T-helper 2 cell treated with Interferon-gamma antibody and Interleukin-4, amounts not matched to agents 100 ng/mL and 5 ng/mL, for 36 hours (primary cell): ENCODE results near the gene UTP25. TPM values are rescaled to one million over a fixed set of nuclear protein-coding genes. Genes with fewer than 3 reads are reported as not detected.

ENCODE experiments used
- intact Hi-C: fragments of 100-400 bp; cut with micrococcal nuclease; formaldehyde crosslinking; loops from one replicate; pipeline ENCODE4 v1.15.1; 2023
- total RNA-seq: library from RNA; stranded (reverse); gene quantifications from 2 replicates; pipeline ENCODE4 v1.2.3, GENCODE V29; 2022

The UTP25 gene
- total RNA-seq, 1 donor from 2014 or later, result 10.7 TPM

DNA sequence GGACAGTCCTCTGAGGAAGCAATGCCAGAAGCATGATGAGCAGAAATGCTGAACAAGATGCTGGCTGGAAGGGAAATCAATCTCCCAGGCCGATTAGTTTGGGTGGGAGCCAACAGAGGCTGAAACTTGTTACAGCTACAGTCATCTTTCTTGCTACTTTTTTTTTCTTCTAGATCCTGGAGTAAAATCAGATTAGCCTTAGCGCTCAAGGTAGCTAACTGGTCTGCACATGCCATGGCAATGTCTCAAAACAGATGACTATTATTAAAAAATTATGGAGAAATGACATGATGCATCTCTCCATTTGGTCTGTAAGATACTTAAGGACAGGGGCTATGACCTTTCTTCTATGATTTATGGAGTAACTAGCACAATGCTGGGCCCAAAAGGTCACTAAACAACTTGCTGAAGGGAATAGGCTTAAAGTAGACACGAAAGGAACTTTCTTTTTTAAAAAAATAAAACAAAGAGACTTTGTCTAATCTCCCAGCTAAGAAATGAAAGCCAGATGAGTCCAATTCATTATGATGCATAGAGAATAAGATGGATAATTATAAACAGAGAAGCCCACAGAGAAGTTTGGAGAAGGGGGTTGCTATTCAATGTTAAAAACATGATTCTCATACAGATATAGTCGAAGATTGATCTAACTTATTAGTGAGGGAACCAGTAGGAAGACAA, 42.5 kb downstream of the UTP25 start:
- intact Hi-C loops, result no loop called here

DNA sequence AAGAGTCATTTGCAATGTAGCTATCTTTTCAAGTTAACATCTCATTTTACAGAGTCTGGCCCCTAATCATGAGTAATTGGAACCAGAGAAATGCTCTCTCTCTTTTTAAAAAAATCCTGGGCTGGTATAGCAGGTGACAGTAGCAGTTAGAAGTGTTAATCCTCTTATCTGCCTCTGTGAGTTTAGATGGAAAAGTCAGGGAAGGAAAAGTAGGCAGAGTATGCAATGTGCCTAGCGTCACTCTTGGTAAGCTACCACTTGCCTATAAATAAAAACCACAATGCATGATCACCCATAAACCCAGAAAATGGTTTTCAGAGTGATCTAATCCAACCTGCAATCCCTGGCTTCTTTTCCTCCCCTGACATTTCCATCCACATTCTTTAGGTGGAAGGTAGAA, 43.2 kb downstream of the UTP25 start:
- intact Hi-C loops, result no loop called here

DNA sequence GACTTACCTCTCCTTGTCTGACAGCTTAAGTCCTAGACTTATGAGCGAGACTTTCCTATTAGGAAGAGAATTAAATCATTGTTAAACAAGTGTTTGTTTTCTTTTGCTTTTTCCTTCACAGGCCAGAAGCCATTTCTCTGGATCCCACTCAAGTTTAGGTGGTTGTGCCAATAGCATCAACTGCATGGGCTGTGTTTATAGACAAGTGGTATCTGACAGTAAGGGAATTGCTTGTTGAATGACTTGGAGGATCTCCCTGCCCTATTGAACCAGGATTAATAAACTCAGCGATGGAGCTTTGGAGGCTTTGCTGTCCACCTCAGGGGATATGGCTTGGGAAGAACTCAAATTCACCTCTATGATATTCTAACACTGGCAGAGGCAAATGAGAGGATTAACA, 43.7 kb downstream of the UTP25 start:
- intact Hi-C loops, result no loop called here

DNA sequence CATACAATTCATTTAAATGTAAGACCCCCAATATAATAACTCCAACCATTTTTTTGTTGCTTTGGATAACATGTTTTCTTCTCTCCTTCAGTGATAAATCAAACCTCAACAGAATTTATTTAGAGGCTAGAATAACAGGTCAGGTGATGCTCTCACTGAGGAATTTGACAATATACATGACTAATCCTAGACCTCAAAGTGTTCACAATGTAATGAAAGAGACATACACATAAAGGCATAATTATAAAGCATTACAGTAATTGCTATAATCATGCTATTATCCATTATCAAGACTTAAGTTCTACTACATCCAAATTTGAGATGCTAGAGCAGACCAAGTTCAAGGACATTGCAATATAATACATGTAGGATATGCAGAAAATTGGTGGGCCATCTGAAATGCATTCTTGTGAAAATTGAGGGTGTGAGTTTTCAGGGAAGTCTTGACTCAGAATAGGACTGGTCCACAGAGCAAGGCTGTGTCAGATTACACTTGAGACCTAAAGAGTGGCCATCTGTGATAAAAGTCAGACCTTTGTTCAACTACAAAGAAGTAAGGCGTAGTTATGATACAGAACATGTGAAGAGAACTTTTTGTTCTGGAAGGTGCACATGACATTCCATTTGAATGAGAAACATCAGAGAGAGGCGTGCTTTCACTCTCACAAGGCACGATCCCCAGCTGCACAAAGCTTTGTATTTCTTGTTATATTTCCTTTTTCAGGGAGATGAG, 45.5 kb downstream of the UTP25 start:
- intact Hi-C loops, result no loop called here

DNA sequence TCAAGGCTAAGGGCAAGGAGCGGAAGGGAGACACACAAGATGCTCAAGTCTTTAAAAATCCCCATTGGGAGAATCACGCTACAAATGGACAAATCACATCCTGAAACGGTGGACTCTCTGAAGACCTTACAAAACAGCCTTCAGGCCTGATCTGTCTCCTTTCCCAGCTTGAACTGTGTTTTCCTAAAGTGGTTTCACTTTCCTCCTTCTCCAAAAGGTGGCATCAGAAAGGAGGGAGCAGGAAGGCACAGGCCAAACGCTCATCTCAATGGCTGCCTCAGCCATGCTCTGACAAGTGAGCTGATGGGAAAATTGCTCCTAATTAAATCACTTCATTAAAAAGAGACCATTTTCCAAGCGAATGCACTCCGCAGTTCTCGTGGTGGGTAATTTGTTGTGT, 47.7 kb downstream of the UTP25 start:
- intact Hi-C loops, result no loop called here

DNA sequence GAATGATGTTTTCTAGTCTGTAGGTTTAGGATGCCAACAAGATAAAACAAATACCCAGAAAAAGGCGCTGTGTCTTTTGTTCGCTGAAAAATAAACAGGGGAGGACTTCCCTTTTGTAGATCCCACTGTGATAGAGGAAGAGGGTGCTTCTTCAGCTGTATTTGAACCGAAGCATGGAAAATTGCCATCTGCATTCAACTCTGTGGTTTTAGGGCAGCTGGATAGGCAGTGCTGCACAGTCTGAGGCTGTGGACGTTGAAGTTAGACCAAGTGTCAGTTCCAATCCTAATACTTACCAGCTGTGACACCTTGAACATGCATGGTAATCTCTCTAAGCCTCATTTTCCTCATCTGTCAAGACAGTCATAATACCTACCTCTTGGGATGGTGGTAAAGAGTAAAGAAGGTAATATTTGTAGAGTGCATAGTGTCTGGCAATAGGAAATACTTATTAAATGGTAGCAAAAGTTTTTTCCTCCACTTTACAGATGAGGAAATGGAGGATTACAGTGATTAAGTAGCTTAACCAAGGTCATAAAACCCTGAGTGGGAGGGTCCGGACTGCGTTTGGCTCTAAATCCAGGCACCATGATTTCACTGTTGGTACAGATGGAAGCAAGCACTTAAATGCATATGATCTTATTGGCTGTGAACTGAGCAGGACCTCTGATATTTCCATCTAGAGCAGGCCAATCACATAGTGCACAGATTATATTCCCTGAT, 48.5 kb downstream of the UTP25 start:
- intact Hi-C loops, result no loop called here

DNA sequence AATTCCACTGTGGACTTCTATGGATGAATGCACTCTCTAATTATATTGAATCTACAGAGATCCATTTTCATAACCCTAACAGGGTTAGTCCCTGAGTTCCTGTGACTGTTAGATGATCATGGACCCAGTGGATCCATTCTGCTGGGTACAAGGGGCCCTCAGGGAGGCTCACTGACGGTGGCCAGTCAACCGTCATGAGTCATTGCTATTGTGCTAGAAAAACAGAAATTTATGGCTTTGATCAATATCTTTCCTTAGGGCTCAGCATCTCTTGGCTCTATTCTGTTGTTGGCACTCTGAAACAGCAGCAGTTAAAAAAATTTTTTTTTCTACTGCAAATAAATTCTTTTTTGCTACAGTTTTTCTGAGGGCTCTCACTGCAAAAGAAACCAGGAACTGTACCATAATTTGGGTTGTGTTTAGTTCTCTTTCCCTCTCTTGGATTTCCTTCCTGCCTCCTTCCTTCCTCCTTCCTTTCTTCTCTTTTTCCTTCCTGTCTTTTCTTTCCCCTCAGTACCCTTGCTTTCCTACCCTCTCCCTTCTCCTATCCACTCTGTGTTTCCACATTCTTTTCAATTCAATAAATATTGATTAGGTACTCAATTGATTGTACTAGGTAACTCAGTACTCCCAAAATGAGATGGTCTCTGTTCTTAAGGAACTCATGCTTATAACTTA, 49.5 kb downstream of the UTP25 start:
- intact Hi-C loops, result no loop called here

DNA sequence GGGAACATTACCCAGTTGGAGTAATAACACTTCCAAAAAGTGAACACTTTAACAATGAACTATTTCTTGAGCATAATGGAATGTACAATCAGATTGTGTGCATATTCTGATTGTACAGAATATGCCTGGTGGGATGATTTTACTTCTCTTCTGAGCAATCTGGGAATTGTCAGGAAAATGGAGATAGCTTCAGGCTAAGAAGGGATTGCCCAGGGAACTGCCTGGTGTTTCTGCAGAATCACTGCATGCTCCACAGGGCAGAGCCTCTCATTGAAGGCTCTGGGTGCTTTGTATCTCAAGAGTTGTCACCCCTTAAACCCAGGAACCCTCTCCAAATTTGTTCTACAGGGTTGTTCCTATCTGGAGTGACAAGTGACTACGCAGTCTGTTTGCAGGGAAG, 51.2 kb downstream of the UTP25 start:
- intact Hi-C loops, result no loop called here

DNA sequence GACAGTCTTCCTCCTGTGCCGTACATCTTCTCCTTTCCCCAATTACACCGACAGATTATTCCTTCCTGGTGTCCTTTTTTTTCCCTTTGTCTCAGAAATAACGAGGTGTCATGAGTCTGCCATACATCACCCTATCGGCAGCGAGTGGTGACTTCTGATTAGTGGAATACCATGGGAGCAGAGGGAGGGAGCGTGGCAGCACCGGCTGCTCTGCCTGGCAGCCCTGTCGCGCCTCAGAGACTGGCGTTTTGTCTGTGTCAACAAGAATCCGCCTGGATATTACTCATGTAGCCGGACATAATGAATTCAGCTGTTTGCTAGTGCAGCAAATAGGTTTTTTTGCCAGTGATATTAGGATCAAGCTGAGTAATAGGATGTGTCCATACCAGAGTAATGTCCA, 51.8 kb downstream of the UTP25 start:
- intact Hi-C loops, result no loop called here

DNA sequence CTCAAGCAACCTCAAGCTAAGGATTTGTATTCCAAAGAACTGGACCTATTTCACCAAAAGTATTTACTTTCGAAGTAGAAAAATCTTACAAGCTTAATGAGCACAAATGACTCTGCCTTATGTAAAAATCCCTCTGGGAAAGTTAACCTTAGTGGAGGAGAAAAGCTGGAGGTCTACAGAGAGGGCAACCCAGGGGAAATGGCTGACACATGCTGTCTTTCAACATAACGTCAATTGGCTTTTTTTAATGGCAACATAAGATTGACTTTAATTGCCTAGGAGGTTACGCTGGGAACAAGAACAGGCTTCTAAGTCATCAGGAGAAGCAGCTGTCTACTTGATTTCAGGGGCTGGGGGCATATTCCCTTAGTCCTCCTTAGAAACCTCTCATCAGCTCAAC, 52.3 kb downstream of the UTP25 start:
- intact Hi-C loops, result loop anchor here (10.0 kb wide), 1 partner anchor 365 kb away; no protein-coding TSS in a partner anchor

DNA sequence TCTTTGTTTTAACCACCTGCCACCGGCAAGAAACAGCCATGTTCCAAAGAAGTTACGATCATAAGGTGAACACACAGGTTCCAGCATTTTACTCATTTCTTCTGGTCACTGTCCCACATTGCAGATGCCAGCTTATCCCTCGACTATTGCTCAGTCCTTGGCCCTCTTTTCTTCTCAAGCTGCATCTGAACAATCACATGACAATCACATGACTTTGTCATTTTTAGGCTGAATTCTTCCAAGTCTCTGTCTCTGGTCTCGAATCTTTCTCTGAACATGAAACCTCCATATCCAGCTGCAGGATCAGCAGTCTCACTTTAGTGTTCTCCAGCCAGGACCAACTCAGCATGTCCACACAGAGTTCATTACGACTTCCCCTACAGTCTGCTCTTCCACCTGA, 53.8 kb downstream of the UTP25 start:
- intact Hi-C loops, result loop anchor here (10.0 kb wide), 1 partner anchor 363 kb away; no protein-coding TSS in a partner anchor

DNA sequence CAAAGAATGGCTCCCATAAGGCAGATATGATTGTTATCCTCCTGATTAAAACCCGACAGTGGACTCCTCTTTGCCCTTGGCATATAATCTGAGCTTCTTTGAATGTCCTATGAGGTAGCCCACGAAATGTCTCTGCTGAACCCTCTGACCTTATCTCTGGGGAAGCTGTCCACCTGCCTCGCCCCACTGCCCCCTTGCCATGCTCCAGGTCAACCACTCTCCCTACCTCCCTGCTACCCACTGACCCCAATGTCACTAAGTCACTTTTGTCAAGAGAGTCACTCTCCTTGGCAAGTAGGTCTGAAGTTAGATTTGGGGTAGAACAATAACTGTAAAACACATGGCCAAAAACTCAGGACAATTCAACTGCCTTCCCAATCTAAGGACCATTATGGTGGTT, 54.5 kb downstream of the UTP25 start:
- intact Hi-C loops, result loop anchor here (10.0 kb wide), 1 partner anchor 363 kb away; no protein-coding TSS in a partner anchor

DNA sequence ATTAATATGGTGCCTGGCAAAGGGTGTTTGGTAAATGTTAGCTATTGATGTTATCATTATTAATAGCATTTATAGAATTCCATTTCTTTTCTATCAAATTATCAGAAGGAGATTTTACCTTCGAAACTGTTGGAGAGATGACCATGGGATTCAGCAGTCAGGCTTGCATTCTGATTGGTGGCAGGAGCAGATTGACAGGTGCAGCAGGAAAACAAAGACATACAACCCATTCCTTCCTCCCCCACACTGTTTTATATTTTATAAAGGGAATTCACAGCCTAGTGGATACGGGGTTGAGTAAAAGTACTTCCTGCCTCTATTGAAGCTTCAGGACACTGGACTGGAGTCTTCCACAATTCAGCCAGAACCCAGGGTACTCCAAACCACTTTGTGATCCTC, 55.2 kb downstream of the UTP25 start:
- intact Hi-C loops, result loop anchor here (10.0 kb wide), 1 partner anchor 362 kb away; no protein-coding TSS in a partner anchor

DNA sequence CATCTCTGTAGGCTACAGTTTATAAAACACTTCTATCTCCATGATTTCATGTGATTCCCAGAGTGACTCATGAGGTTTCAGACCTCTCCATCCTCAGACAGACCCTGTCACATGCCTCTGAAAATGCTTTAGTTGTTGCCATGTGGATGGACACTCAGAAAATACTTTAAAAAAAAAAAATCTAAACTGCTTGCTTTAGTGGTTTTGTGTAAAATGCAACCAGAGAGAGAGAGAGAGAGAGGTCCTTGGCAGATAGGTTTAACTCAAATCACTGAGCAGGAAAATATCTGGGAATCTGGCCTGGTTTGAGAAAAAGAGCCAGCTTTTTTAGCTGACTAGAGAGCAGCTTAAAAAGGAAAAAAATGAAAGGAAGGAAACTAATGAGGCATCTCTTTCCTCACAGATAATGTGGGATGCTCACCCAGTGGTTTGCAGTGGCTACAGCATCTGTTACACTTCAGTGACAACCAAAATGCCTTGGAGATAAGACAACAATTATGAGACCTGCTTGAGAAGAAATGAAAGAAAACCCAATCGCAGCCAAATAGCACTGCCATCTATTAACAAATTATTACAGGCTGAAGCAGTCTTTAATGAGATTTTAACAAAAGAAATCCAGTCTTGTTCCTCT, 55.7 kb downstream of the UTP25 start:
- intact Hi-C loops, result loop anchor here (10.0 kb wide), 1 partner anchor 361 kb away; no protein-coding TSS in a partner anchor

DNA sequence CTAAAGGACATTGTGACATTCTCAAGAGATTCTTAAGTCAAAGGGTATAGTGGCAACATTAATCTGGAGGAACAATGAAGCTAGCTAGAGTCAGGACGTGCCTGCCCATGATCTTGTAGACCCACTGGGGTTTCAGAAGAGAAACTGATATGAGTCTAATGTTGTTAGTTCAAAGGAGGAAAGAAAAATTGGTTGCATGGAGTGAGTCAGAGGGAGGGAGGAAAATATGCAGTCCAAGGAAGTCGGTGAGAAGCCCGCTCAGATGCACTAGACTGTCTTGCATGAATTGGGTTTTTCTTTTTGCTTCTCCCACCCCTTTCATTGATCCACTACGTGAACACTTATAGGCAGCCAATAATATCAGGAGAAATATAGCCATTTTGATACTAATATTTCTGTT, 56.5 kb downstream of the UTP25 start:
- intact Hi-C loops, result loop anchor here (10.0 kb wide), 1 partner anchor 361 kb away; no protein-coding TSS in a partner anchor

DNA sequence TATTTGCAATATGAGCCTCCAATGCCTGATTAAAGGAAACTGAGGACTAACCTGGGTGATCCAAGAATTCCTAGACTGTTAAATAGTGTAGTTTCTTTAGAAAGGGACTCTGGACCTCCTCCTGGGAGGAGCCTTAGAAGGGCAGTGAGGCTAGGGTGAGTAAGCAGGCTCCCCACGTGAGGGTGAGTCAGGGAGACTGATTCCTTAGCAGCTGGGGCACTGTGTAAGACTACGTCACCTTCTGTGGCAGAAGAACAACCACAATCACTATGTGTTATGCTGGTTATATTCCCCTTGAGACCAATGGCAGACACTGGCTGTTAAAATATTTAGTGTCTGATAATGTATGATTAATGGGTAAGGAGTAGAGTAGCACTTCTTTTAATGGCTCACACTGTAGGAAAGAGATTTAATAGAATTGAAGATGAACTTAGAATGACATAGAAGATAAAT, 56.9 kb downstream of the UTP25 start:
- intact Hi-C loops, result loop anchor here (10.0 kb wide), 1 partner anchor 360 kb away; no protein-coding TSS in a partner anchor

DNA sequence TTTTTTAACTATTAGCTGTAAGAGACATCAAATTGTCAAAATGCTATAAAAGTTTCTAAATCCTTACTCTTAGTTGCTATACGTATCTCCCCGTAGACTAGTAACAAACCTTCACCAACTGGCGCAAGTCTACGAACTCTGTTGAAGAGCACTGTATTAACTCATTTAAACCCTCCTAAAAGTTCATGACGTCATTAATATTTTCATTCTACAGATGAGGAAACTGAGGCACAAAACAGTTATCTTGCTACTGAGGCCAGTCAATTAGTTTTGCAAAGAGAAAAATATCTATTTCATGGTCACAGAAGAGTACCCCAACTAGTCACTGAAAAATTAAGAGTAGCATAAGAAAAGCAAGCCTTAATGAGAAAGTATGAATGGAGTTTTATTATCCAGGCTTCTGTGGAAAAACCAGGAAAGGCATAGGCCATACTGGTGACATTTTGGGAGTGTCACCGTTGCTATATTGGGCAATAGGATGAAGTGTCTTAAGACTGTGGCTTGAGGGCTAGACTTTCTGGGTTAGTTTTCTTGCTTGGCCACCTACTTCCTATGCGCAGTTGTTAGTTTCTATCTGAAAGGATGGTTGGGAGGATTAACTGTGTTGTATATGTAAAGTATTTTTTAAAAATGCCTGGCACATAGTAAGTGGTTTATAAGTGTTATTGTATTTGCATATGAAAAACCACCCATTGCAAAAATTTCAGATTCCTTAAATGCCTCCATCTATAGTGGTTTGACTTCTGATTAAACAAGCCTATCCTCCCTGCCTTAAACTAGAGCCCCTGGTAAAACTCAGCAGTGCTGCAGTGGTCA, 57.8 kb downstream of the UTP25 start:
- intact Hi-C loops, result loop anchor here (10.0 kb wide), 1 partner anchor 359 kb away; no protein-coding TSS in a partner anchor

DNA sequence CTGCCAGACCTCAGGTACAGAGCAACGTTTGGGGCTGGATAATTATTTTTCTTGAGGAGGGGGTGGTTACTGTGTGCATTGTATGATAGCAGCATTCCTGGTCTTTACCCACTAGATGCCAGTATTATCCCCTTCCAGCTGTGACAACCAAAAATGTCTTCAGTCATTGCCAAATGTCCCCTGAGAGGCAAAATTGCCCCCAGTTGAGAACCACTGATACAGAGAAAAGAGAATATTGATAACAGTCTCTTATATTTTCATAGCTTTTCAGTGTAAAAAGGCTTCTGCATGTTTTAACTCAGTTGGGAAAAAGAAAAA, 58.4 kb downstream of the UTP25 start:
- intact Hi-C loops, result loop anchor here (10.0 kb wide), 1 partner anchor 359 kb away; no protein-coding TSS in a partner anchor

DNA sequence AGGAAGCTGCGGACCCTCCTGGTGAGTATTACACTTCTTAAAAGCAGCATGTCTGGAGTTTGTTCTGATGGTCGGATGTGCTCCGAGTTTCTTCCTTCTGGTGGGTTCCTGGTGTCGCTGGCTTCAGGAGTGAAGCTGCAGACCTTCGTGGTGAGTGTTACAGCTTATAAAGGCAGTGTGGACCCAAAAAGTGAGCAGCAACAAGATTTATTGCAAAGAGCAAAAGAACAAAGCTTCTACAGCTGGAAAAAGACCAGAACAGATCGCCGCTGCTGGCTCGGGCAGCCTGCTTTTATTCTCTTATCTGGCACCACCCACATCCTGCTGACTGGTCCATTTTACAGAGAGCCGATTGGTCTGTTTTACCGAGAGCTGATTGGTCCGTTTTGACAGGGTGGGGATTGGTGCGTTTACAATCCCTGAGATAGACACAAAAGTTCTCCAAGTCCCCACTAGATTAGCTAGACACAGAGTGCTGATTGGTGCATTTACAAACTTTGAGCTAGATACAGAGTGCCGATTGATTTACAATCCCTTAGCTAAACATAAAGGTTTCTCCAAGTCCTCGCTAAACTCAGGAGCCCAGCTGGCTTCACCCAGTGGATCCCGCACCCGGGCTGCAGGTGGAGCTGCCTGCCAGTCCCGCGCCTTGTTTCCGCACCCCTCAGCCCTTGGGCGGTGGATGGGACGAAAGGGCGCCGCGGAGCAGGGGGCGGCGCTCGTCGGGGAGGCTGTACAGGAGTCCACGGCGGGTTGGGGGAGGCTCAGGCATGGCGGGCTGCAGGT, 60.7 kb downstream of the UTP25 start:
- intact Hi-C loops, result loop anchor here (10.0 kb wide), 1 partner anchor 356 kb away; no protein-coding TSS in a partner anchor
